Lower leg skin (tissue), 3 donors: ENCODE data around the gene KCNK13.

ENCODE experiments used
- CTCF ChIP-seq, 3 donors: fragments of 450-650 bp; IDR thresholded peaks; one replicate each; pipeline ENCODE4 v1.5.1; 2016; ENCODE audit warnings: antibody characterized with exemption in 3 of 3, mild to moderate bottlenecking in 3 of 3, moderate library complexity in 2 of 3
- POLR2A ChIP-seq, 2 donors: fragments of 450-650 bp; IDR thresholded peaks; one replicate each; pipeline ENCODE4 v1.6.1; 2016 to 2017; ENCODE audit warnings: antibody characterized with exemption in 2 of 2, mild to moderate bottlenecking in 1 of 2, moderate library complexity in 1 of 2

- TF ChIP-seq CTCF (IDR thresholded peaks at IDR 0.05) (no peak), POLR2A (IDR thresholded peaks at IDR 0.05) (no peak)
These were observed 122.3 kb downstream of the KCNK13 start for GRCh38 chr14:90184094-90184493.
